NCI-H187 treated with DMSO at 0.1 percent for 48 hours (cell line): ENCODE results near the gene NWD2.
"Not testable (repeated sequence)": the region's sequence is repeated elsewhere in the genome, so short reads cannot be mapped to it uniquely, and the experiment has no call there.

Experiments
- DNase-seq: peaks from one replicate; lab custom pipeline; 2025; lab: John Stamatoyannopoulos, UW

NWD2 gene

GRCh38 chr4:37470245-37470644 lies 225.7 kb downstream of the NWD2 start:
- DNase-seq = no peak

- no peak for DNase-seq
Measured at GRCh38 chr4:37471093-37471492, 226.6 kb downstream of the NWD2 start.

- no peak for DNase-seq
Measured at GRCh38 chr4:37471971-37472370, 227.4 kb downstream of the NWD2 start.

DNA sequence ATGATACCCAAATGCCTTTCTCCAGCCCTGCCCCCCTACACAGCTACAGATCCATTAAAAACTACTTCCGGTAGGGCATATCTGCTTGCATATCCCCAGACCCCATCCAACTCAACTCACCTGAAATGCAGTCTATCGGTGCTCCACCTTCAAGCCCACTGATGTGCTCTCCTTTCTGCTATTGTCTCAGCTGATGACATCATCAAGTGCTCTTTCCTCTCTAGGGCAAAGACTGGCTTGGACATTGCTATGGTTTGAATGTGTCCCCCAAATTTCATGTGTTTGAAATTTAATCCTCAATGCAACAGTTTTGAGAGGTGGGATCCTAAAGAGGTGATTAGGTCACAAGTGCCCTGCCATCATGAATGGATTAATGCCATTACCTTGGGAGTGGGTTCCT lies 229.3 kb downstream of the NWD2 start:
- DNase-seq = no peak

- DNase-seq = no peak
Measured at GRCh38 chr4:37475087-37475486, 230.5 kb downstream of the NWD2 start.

DNA sequence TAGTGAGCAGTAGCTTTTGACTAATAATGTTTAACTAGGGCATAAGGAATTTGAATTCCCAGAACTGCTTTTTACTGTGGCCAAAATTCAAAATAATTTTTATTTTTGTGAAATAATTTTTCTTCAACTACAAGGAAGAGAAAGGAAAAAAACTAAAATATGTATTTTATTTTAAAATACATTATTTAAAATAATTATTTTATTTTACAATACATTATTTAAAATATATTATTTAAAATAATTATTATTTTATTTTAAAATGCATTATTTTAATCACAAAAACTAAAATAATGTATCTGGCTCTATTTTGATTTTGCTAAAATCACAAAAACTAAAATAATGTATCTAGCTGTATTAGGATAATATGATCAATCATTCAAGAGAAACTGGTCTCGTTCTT lies 231.2 kb downstream of the NWD2 start:
- DNase-seq = no peak

GRCh38 chr4:37476256-37476655 lies 231.7 kb downstream of the NWD2 start:
- DNase-seq = no peak

DNA sequence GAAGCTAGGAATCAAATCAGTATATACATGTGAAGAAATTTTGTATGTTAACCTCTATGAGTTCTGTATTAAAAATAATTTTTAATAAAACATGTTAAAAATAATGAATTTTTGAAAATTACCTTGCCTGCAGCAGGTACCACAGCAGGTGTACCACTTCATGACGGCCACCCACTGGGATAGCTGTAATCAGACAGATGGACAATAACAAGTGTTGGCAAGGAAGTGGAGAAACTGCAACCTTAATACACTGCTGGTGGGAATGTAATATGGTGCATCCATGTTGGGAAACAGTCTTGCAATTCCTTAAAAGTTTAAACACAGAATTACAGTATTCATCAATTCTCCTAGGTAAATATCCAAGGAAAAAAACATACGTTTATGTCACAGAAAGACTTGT lies 232.1 kb downstream of the NWD2 start:
- DNase-seq = no peak

GRCh38 chr4:37477126-37477525 lies 232.6 kb downstream of the NWD2 start:
- no peak for DNase-seq

DNA sequence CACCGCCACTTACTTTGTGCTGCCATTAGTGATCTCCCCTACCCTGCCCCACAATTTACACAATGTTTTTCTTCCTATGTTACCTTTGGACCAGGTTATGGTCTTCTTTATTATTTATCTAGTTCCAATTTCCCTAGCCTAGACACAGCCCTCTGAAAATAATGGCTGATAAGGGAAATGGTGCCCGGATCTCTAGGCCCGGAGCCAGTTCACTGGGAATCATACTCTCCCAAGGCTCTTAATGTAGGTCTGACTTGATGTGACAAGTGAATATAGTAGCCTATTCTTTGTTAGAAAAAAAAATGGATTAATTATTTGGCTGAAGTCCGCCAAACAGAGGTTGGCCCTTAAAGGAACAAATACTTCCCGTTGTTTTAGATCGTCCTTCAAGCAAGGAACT lies 233.6 kb downstream of the NWD2 start:
- no peak for DNase-seq

DNA sequence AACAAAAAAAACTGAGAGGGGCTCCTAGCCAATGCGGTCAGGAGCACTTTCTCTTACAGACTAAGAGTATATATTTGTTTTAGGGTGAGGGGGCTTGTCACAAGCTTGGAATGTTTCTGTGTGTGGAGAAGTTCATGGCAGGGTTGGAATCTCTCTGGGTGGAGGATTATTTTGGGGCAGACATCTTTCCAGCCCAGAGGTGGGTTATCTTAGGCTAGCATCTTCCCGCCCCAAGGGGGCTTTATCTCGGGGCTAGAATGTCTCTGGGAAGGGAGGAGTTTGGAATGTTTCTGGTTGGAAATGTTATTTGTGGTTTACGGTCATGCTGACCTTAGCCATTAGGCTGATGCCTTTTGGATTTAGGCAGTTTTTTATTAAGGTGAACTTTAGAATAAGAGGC lies 236.0 kb downstream of the NWD2 start:
- no peak for DNase-seq

DNA sequence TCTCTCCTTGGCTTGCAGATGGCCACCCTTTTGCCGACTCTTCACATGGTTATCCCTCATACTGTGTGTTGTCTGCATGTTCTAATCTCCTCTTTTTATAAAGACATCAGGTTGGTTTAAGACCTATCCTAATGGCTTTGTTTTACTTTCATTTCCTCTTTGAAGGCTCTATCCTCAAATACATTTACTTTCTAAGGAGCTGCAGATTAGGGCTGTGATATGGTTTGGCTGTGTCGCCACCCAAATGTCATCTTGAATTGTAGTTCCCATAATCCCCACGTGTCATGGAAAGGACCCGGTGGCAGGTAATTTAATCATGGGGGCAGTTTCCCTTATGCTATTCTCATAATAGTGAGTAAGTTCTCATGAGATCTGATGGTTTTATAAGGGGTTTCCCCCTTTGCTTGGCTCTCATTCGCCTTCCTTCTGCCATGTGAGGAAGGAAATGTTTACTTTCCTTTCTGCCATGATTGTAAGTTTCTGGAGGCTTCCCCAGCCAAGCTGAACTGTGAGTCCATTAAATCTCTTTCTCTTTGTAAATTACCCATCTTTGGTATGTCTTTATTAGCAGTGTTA lies 237.1 kb downstream of the NWD2 start:
- DNase-seq = no peak

DNA sequence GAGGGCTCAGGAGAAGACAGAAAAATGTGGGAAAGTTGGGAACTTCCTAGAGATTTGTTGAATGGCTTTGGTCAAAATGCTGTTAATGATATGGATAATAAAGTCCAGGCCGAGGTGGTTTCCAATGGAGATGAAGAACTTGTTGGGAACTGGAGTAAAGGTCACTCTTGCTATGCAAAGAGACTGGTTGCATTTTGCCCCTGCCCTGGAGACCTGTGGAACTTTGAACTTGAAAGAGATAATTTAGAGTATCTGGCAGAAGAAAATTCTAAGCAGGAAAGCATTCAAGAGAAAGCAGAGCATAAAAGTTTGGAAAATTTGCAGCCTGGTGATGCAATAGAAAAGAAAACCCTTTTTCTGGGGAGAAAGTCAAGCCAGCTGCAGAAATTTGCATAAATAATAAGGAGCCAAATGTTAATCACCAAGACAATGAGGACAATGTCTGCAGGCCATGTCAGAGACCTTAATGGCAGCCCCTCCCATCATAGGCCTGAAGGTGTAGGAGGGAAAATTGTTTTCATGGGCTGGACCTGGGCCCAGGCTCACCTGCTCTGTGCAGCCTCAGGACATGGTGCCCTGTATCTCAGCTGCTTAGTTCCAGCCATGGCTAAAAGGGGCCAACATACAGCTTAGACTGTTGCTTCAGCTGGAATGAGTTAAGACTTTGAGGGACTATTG lies 237.8 kb downstream of the NWD2 start:
- no peak for DNase-seq

DNA sequence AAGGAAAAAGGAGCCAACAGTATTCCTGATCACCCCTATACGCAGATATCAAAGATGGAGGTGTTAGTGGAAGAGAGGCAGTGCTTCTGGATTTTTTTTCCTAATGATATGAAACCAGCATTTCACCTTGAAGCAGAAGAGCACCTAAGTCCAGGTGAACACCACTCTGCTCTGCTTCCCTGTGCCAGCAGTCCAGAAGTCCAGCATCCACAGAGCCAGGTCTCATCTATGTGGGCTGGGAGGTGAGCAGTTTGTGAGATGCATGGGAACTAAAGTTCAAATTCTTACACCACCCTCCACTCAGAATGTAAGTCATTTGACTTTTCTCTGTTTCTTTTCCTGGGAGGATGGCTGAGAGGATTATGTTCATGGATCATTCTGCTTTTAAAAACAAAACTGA lies 239.1 kb downstream of the NWD2 start:
- no peak for DNase-seq

- DNase-seq = no peak
Measured at GRCh38 chr4:37486166-37486565, 241.6 kb downstream of the NWD2 start.

- no peak for DNase-seq
Measured at GRCh38 chr4:37487668-37488067, 243.1 kb downstream of the NWD2 start.

DNA sequence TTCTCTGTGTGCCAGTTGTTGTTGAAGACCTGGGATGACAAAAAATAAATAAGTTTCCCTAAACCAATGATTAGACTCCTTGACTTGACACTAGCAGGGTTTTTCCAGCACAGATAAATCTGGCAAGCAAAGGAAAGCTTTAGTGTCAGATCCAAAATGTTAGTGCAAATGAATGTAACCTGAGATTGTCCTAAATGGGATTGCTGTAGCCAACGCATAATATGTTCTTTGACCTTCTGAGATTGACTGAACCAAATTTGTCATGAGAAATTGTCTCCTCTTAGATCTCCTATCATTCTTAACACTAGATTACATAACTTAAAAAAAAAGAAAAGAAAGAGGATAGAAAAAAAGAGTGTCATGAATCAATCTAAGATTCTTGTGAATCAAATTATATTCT lies 245.2 kb downstream of the NWD2 start:
- no peak for DNase-seq

- DNase-seq = no peak
Measured at GRCh38 chr4:37490391-37491347, 246.1 kb downstream of the NWD2 start.

- not testable (repeated sequence) for DNase-seq
Measured at GRCh38 chr4:37495353-37495752, 250.8 kb downstream of the NWD2 start.
